ENCODE results near the gene ADK.

ADK gene

GRCh38 chr10:74677951-74678350, 526.9 kb downstream of the ADK start:
- peak; percentile 64 for DNase-seq (ENCODE audit: low read depth)
- TF ChIP-seq CTCF (IDR thresholded peaks at IDR 0.05; ENCODE audit: low read depth, low read length, missing control alignments), result no peak

GRCh38 chr10:74681917-74682627, 531.1 kb downstream of the ADK start:
- TF ChIP-seq CTCF (IDR thresholded peaks at IDR 0.05; ENCODE audit: low read depth, low read length, missing control alignments), result no peak
- DNase-seq (ENCODE audit: low read depth), result no peak
- H3K4me3 ChIP-seq (ENCODE audit: low read depth, low read length), result no peak overlapping the region

More at GRCh38 chr10:74677951-74678350, 526.9 kb downstream of the ADK start:
- H3K4me3 ChIP-seq (ENCODE audit: low read depth, low read length), result no peak overlapping the region

DNA sequence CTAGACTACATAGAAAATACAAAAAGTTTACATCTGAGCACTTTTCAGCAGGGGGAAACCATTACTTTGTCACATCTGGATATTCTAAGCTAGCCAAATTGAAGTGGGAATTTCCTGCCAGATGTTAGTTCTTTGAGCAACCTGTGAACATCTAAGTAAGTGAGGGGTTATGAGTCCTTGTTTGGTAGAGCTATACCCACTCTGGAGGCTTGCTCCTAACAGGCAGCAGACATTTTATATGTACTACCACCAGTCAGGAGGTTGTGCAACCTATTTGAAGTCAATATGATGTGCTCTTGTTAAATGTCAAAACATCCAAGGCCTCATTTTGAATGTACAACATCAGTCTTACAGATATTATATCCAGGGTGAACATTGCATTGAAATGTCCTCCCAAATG, 532.0 kb downstream of the ADK start:
- TF ChIP-seq CTCF (IDR thresholded peaks at IDR 0.05; ENCODE audit: low read depth, low read length, missing control alignments), result no peak
- no peak for DNase-seq (ENCODE audit: low read depth)
- H3K4me3 ChIP-seq (ENCODE audit: low read depth, low read length), result no peak overlapping the region

DNA sequence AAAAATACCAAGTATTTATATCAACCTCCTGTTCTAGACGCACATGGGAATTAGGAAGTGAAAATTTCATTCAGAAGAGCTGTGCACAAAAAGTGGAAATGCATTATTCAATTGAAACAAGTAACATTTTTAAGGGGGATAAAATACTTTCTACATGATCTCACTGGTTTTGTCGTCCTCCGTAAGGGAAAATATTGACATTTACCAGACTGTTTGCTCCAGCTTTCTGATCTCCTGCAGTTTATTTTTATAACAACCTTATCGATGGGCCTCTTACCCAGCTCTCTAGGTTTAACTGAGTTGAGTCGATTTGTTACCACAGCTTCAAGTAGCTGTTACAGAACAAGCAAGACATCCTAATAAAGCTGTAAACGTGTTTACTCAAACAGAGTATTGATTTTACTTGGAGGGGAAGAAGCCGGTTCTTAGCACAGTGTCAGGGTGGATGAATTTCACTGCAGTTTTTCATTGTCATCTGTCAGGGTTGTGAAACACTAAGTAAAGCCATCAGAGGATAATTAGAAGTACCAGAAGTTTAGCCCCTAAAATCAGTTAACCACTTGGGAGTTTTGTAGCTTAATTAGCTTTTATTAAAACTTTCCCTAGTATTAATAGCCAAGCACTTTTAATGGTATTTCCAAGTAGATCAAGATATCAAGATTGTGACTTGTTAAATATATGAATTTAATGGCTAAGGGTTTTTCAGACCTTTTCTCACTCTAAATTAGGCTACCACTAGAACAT, 532.8 kb downstream of the ADK start:
- no peak overlapping the region for H3K4me3 ChIP-seq (ENCODE audit: low read depth, low read length)
- no peak for DNase-seq (ENCODE audit: low read depth)

DNA sequence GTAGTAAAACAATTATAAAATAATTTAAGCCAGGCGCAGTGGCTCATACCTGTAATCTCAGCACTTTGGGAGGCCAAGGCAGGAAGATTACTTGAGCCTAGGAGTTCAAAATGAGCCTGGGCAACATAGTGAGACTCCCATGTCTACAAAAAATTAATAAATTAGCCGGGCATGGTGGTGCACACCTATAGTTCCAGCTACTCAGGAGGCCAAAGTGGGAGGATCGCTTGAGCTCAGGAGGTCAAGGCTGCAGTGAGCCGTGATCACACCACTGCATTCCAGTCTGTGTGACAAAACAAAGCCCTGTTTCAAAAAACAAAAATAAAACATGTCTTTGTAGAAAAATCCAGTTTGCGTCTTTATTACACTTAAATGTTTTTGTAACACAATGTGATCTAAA, 533.4 kb downstream of the ADK start:
- no peak overlapping the region for H3K4me3 ChIP-seq (ENCODE audit: low read depth, low read length)
- TF ChIP-seq CTCF (IDR thresholded peaks at IDR 0.05; ENCODE audit: low read depth, low read length, missing control alignments), result no peak
- DNase-seq (ENCODE audit: low read depth), result no peak

More for the DNA sequence above, 532.8 kb downstream of the ADK start:
- no peak for TF ChIP-seq CTCF (IDR thresholded peaks at IDR 0.05; ENCODE audit: low read depth, low read length, missing control alignments)

- TF ChIP-seq CTCF (IDR thresholded peaks at IDR 0.05; ENCODE audit: low read depth, low read length, missing control alignments), result no peak
- DNase-seq (ENCODE audit: low read depth), result no peak
- no peak overlapping the region for H3K4me3 ChIP-seq (ENCODE audit: low read depth, low read length)
These were observed 534.5 kb downstream of the ADK start for GRCh38 chr10:74685564-74685963.

Measured in GM12864 (cell line).